Choroid plexus epithelial cell (primary cell): ENCODE results near the gene PKIB.

ENCODE experiments used
- DNase-seq: peaks from one replicate; pipeline ENCODE4 v3.0.0-alpha.2; 2010; ENCODE audit warnings: low read depth
- H3K4me3 ChIP-seq: 2 replicates; pipeline ENCODE4 v1.5.1; 2011; ENCODE audit warnings: low read depth, mild to moderate bottlenecking, control low read depth, low read length, moderate library complexity
- TF ChIP-seq, protein P1 (sequence below): conservative IDR thresholded peaks from 2 replicates; pipeline ENCODE4 v1.5.1; 2011; ENCODE audit warnings: low read depth, mild to moderate bottlenecking, control low read depth, inconsistent platforms, low read length, moderate library complexity

PKIB gene

DNA sequence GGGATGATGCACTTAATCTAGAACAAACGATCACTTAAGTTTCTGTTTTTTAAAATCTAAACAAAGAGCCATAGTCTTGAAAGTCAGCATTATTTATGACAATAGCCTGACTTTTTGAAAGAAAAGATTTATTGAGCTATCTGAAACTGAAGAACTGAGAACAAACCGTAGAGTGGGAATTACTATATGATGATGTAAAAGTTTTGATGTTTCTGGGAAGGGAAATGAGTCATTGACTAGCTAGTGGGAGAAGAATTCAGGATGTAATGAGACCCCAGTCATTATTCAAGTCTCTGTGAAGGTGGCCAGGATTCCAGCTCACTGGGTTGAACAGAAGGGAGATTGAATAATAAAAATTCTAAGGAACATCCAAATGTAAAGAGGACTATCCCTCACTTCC, 85.9 kb downstream of the PKIB start:
- DNase-seq: peak; percentile 77
- no peak overlapping the region for H3K4me3 ChIP-seq
- TF ChIP-seq, protein P1, sequence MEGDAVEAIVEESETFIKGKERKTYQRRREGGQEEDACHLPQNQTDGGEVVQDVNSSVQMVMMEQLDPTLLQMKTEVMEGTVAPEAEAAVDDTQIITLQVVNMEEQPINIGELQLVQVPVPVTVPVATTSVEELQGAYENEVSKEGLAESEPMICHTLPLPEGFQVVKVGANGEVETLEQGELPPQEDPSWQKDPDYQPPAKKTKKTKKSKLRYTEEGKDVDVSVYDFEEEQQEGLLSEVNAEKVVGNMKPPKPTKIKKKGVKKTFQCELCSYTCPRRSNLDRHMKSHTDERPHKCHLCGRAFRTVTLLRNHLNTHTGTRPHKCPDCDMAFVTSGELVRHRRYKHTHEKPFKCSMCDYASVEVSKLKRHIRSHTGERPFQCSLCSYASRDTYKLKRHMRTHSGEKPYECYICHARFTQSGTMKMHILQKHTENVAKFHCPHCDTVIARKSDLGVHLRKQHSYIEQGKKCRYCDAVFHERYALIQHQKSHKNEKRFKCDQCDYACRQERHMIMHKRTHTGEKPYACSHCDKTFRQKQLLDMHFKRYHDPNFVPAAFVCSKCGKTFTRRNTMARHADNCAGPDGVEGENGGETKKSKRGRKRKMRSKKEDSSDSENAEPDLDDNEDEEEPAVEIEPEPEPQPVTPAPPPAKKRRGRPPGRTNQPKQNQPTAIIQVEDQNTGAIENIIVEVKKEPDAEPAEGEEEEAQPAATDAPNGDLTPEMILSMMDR: no peak

DNA sequence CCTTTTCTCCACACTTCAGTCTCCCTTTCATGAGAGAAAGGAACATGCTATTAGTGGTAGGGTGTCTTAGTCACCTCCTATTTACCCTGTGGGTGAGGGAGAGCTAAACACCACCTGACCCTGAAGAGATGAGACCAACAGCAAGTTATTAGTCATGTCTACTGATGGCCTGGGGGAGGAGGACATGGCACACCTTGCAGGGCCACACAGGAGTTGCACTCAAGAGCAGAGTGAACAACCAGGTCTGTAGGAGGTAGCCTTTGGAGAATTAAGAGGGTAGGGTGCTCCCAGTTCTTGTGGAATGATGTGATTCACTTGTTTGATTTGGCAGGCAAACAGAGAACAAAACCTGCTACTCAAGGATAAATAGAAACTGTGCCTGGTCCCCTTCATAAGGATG, 86.6 kb downstream of the PKIB start:
- no peak overlapping the region for H3K4me3 ChIP-seq
- DNase-seq: no peak
- TF ChIP-seq, protein P1: no peak

DNA sequence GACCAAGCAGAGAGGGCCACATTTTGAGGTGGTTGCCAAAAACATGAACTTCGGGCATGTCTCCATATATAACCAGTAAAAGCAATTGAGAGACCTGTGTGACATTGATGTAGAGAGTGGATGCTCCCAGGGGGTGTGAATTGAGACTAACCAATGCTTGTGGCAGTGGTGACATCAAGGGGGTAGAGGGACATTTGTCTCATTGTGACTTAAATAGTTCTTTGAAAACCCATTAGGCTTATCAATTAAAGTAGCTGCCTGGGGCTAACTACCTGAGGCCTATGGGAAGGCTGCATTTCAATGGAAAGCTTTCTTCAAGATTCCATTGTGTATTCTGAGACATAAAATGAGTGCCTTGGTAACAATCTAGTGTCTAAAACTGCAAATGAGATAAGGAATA, 87.3 kb downstream of the PKIB start:
- no peak overlapping the region for H3K4me3 ChIP-seq
- no peak for DNase-seq
- TF ChIP-seq, protein P1: no peak

DNA sequence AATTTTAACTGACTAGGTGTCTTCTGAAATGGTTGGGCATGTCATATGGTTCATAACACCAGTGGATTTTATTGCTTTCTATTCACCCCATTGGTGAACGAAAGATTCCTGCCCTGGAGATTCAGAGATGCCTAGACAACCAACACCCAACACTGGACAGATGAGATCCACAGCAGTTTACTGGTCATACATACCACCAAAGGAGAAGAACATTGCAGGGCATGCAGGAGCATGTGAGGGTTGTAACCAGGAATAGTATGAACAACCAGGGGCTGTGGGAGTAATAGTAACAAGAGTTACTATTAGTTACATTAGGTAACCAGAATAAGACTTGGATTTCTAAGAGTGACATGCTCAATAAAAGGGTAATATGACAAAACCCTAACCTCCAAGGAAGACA, 91.5 kb downstream of the PKIB start:
- H3K4me3 ChIP-seq: no peak overlapping the region
- TF ChIP-seq, protein P1: no peak
- no peak for DNase-seq

DNA sequence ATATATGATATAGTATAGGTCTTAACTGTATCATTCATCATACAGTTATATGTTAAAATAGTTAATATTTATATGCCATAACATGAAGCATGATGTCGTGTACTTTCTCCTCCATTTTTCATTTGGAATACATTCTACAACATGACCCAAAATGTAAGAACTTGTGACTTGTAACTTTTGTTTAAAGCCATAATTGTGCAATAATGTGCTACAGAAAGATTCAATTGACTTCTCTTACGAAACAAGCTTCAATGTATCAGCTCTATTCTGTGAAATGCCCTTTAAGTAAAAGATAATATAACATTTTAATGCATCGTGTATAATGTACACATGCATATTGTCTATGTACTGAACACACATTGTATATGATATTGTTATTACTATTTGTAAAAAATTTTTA, 92.6 kb downstream of the PKIB start:
- DNase-seq: peak; percentile 29
- TF ChIP-seq, protein P1: no peak
- H3K4me3 ChIP-seq: no peak overlapping the region

DNA sequence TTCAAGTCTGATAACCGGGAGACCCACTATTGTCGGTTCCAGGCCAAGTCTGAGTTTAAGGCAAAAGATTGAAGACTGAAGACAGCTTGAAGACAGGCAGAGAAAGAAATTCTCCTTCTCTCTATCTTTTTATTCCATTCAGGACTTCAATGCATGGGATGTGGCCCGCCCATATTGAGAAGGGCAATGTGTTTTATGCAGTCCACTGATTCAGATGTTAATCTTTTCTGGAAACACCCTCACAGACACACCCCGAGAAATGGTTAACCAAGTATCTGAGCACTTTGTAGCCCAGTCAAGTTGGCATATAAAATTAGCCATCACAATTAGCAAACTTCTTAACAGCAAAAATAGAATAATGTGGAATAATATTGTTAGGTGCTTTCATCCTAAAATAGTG, 93.9 kb downstream of the PKIB start:
- H3K4me3 ChIP-seq: no peak overlapping the region
- DNase-seq: no peak
- TF ChIP-seq, protein P1: no peak

DNA sequence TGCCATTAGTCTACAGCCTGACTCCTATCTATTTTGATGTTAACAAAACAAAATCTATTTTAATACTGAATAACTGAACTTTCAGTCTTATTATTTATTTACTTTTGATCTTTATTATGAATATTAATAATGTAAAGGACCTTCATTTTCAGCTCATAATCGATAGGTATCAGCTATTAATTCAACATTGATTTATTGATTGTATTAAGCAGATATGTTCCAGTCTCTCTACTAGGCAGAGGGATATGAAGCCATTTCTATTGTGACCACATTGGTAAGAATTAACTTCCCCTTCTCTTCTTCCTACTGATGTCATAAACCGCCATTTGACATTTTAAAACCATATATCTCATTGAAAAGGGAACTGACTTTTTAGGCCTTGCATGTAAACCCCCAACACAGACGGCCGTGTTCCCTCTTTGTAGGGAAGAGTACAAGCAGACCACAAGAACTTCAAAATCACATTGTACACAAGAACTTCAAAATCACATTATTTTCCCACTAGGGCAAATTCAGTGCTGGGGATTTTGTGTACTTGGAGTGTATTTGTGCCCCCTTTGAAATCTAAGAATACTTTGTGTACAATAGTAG, 99.8 kb downstream of the PKIB start:
- TF ChIP-seq, protein P1: no peak
- DNase-seq: no peak

More for the DNA sequence above, 99.8 kb downstream of the PKIB start:
- no peak overlapping the region for H3K4me3 ChIP-seq
